ENCODE data around the gene MEX3D.

Gene MEX3D

DNA sequence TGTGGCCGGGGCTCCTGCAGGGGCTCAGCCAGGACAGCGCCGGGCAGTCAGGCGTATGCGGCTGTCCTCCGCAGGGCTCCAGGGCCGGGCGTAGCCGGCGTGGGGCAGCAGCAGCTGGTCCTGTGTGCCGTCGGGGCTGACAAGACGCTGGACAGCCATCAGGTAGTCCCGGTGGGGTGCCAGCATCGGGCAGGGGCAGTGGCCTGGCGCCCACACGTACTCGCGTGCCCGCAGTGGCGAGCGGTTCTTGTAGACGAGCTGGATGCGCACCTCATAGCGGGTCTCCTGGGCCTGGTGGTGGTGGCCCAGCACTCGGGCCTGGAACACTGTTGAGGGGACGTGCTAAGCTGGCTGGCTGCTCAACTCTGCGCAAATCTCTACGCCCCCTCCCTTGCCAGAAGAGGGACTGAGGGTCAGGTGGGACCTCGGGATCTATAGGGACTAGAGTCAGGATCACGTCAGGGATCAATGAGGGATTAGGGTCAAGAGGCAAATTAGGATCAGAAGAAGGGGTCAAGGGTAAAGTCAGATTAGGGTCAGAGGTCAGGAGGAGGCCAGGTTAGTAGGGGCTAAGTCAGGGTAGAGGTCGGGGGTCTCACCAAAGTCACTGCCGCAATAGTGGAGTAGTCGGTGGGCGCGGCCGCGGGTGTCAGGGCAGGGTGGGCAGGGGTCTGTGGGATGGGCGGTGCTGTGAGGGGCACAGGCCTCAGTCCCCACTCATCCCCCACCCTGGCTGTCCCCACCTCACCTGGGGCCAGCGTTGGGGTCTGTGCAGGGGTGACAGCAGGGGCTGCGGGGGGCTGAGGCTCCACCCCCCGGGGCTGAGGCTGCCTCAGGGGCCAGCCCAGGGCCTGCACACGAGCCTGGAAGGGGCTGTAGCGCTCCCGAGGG, 61.9 kb downstream of the MEX3D start:
- no peak overlapping the region for H3K4me3 ChIP-seq (ENCODE audit: low read depth, low read length)
- no peak for TF ChIP-seq CTCF (IDR thresholded peaks at IDR 0.05; ENCODE audit: insufficient read depth, low read length, missing control alignments)
- CTCF ChIA-PET, result interaction anchor here (1.3 kb wide), 1 partner anchor 12 kb away, joined by 3 read pairs; no protein-coding TSS in a partner anchor
- POLR2A ChIA-PET, result no interaction called here
- no peak for DNase-seq (ENCODE audit: low read depth, low spot score)

GRCh38 chr19:1505012-1505411, 63.1 kb downstream of the MEX3D start:
- CTCF ChIA-PET, result interaction anchor here (0.6 kb wide), 1 partner anchor 63 kb away, joined by 3 read pairs; no protein-coding TSS in a partner anchor
- POLR2A ChIA-PET, result no interaction called here
- no peak for TF ChIP-seq CTCF (IDR thresholded peaks at IDR 0.05; ENCODE audit: insufficient read depth, low read length, missing control alignments)
- no peak for DNase-seq (ENCODE audit: low read depth, low spot score)
- H3K4me3 ChIP-seq (ENCODE audit: low read depth, low read length), result no peak overlapping the region

Data from AG04449 (cell line).